A549 (cell line): ENCODE results near the gene PSPH.
"Not testable (repeated sequence)": the region's sequence is repeated elsewhere in the genome, so short reads cannot be mapped to it uniquely, and the experiment has no call there.

ENCODE experiments used
- CHD2 ChIP-seq: fragments of 150-350 bp; IDR thresholded peaks from 2 replicates; pipeline ENCODE4 v1.6.1; 2014; ENCODE audit warnings: low read length; ENCODE audit not compliant: partially characterized antibody
- EP300 ChIP-seq, 2 experiments: fragments of >200 bp; sonication (Bioruptor Twin); formaldehyde crosslinking; IDR thresholded peaks; 2 replicates in 1 of 2; 3 replicates in 1 of 2; pipeline ENCODE4 v1.6.1; 2016 to 2017
- ESRRA ChIP-seq: fragments of 150-350 bp; IDR thresholded peaks from 2 replicates; pipeline ENCODE4 v1.6.1; 2014; ENCODE audit warnings: mild to moderate bottlenecking, low read length, borderline replicate concordance
- HOXA7 ChIP-seq: fragments of 250-450 bp; sonication (Bioruptor Pico); IDR thresholded peaks from 2 replicates; pipeline ENCODE4 v1.5.0; 2020; ENCODE audit warnings: mild to moderate bottlenecking, moderate library complexity
- JUN ChIP-seq, 2 experiments: fragments of >200 bp; sonication (Bioruptor Twin); formaldehyde crosslinking; IDR thresholded peaks; 2 replicates in 1 of 2; 3 replicates in 1 of 2; pipeline ENCODE4 v1.6.1; 2016 to 2017
- MAFK ChIP-seq: fragments of 450-650 bp; IDR thresholded peaks from 2 replicates; pipeline ENCODE4 v1.6.1; 2014; ENCODE audit not compliant: partially characterized antibody
- NR3C1 ChIP-seq: fragments of >200 bp; sonication (Bioruptor Twin); formaldehyde crosslinking; IDR thresholded peaks from 3 replicates; pipeline ENCODE4 v1.6.1; 2017
- POLR2A ChIP-seq: IDR thresholded peaks from 2 replicates; pipeline ENCODE4 v1.6.1; 2012; ENCODE audit warnings: mild to moderate bottlenecking, low read length
- SREBF2 ChIP-seq: fragments of 450-650 bp; IDR thresholded peaks from 2 replicates; pipeline ENCODE4 v1.6.1; 2014; ENCODE audit warnings: mild to moderate bottlenecking, moderate library complexity
- TF ChIP-seq, protein P1 (sequence below): fragments of >200 bp; sonication (Bioruptor Twin); formaldehyde crosslinking; IDR thresholded peaks from 3 replicates; pipeline ENCODE4 v1.5.1; 2016
- TF ChIP-seq, protein P2 (sequence below): fragments of 450-650 bp; IDR thresholded peaks from 2 replicates; pipeline ENCODE4 v1.6.1; 2014; ENCODE audit warnings: antibody characterized with exemption
- TF ChIP-seq, protein P3 (sequence below): fragments of 200-600 bp; sonication (generic); IDR thresholded peaks from 2 replicates; pipeline ENCODE4 v1.6.1; 2016; ENCODE audit warnings: antibody characterized with exemption, mild to moderate bottlenecking, moderate library complexity

DNA sequence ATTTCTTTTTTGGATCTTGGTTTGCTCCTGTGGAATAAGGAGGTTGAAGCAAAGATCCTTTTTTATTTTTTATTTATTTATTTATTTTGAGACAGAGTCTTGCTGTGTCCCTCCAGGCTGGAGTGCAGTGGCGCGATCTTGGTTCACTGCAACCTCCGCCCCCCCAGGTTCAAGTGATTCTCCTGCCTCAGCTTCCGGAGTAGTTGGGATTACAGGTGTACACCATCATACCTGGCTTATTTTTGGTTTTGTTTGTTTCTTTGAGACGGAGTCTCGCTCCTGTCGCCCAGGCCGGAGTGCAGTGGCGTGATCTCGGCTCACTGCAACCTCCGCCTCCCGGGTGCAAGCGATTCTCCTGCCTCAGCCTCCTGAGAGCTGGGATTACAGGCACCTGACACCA, 15.1 kb upstream of the PSPH start:
- TF ChIP-seq, protein P1, sequence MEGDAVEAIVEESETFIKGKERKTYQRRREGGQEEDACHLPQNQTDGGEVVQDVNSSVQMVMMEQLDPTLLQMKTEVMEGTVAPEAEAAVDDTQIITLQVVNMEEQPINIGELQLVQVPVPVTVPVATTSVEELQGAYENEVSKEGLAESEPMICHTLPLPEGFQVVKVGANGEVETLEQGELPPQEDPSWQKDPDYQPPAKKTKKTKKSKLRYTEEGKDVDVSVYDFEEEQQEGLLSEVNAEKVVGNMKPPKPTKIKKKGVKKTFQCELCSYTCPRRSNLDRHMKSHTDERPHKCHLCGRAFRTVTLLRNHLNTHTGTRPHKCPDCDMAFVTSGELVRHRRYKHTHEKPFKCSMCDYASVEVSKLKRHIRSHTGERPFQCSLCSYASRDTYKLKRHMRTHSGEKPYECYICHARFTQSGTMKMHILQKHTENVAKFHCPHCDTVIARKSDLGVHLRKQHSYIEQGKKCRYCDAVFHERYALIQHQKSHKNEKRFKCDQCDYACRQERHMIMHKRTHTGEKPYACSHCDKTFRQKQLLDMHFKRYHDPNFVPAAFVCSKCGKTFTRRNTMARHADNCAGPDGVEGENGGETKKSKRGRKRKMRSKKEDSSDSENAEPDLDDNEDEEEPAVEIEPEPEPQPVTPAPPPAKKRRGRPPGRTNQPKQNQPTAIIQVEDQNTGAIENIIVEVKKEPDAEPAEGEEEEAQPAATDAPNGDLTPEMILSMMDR, result not testable (repeated sequence)
- TF ChIP-seq, protein P2, sequence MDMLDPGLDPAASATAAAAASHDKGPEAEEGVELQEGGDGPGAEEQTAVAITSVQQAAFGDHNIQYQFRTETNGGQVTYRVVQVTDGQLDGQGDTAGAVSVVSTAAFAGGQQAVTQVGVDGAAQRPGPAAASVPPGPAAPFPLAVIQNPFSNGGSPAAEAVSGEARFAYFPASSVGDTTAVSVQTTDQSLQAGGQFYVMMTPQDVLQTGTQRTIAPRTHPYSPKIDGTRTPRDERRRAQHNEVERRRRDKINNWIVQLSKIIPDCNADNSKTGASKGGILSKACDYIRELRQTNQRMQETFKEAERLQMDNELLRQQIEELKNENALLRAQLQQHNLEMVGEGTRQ, result not testable (repeated sequence)
- TF ChIP-seq ESRRA; HOXA7 (CRISPR knock-in tag); JUN (IDR thresholded peaks at IDR 0.05); MAFK; POLR2A; CHD2; NR3C1; EP300 (IDR thresholded peaks at IDR 0.05); SREBF2: not testable (repeated sequence)
- TF ChIP-seq, protein P3, sequence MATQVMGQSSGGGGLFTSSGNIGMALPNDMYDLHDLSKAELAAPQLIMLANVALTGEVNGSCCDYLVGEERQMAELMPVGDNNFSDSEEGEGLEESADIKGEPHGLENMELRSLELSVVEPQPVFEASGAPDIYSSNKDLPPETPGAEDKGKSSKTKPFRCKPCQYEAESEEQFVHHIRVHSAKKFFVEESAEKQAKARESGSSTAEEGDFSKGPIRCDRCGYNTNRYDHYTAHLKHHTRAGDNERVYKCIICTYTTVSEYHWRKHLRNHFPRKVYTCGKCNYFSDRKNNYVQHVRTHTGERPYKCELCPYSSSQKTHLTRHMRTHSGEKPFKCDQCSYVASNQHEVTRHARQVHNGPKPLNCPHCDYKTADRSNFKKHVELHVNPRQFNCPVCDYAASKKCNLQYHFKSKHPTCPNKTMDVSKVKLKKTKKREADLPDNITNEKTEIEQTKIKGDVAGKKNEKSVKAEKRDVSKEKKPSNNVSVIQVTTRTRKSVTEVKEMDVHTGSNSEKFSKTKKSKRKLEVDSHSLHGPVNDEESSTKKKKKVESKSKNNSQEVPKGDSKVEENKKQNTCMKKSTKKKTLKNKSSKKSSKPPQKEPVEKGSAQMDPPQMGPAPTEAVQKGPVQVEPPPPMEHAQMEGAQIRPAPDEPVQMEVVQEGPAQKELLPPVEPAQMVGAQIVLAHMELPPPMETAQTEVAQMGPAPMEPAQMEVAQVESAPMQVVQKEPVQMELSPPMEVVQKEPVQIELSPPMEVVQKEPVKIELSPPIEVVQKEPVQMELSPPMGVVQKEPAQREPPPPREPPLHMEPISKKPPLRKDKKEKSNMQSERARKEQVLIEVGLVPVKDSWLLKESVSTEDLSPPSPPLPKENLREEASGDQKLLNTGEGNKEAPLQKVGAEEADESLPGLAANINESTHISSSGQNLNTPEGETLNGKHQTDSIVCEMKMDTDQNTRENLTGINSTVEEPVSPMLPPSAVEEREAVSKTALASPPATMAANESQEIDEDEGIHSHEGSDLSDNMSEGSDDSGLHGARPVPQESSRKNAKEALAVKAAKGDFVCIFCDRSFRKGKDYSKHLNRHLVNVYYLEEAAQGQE, result not testable (repeated sequence)
